Measurements from ENCODE around the gene SPG7. TPM values are rescaled to one million over a fixed set of nuclear protein-coding genes. Genes with fewer than 3 reads are reported as not detected.
A peak's percentile ranks its signal among the peaks of the same experiment; 100 is the strongest.

SPG7 gene
- total and polyA plus RNA-seq, 4 donors: 34.5 to 102 (median 49.5) TPM

DNA sequence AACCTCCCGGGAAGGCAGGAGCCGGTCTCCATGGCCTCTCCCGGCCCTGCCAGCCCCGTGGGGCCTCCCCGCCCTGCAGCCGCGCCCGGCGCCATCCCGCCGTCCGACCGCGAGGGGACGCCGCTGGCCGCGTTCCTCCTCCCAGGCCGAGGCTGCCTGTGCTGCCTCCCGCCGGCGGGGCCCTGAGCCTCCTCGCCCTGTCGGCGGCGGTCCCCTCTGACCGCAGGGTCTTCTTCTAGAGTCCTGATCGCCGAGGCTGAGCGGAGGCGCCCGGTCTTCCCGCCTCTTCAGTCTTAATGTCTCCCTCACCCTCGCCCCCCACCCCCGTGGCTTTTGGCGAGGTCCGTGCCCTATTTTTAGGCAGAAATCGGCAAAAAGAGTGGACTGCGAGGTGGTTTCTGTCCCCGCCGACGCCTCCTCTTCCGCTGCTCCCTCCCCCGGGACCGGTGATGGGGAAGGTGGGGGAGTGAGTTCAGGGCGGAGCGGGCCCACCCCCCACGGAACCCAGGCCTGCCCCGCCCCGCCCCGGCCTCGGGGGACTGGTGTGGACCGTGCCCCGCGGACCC, 66.6 kb downstream of the SPG7 start (continued):
- TF ChIP-seq, protein P1, sequence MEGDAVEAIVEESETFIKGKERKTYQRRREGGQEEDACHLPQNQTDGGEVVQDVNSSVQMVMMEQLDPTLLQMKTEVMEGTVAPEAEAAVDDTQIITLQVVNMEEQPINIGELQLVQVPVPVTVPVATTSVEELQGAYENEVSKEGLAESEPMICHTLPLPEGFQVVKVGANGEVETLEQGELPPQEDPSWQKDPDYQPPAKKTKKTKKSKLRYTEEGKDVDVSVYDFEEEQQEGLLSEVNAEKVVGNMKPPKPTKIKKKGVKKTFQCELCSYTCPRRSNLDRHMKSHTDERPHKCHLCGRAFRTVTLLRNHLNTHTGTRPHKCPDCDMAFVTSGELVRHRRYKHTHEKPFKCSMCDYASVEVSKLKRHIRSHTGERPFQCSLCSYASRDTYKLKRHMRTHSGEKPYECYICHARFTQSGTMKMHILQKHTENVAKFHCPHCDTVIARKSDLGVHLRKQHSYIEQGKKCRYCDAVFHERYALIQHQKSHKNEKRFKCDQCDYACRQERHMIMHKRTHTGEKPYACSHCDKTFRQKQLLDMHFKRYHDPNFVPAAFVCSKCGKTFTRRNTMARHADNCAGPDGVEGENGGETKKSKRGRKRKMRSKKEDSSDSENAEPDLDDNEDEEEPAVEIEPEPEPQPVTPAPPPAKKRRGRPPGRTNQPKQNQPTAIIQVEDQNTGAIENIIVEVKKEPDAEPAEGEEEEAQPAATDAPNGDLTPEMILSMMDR (IDR thresholded peaks at IDR 0.05; ENCODE audit: low read depth, low read length, missing input control): peak; percentile 36
- TF ChIP-seq JUND (IDR thresholded peaks at IDR 0.05) (no peak), YY1 (IDR thresholded peaks at IDR 0.05) (no peak), SP1 (IDR thresholded peaks at IDR 0.05) (no peak), HNF4A (conservative IDR thresholded peaks at IDR 0.05) (no peak), EGR1 (IDR thresholded peaks at IDR 0.05; ENCODE audit: low read depth in 2 of 2) (no peak), GABPA (IDR thresholded peaks at IDR 0.05 in 1 of 2, conservative IDR thresholded peaks at IDR 0.05 in 1 of 2) (no peak), TAF1 (conservative IDR thresholded peaks at IDR 0.05) (no peak), NR2F2 (IDR thresholded peaks at IDR 0.05) (no peak)
- TF ChIP-seq, protein P2, sequence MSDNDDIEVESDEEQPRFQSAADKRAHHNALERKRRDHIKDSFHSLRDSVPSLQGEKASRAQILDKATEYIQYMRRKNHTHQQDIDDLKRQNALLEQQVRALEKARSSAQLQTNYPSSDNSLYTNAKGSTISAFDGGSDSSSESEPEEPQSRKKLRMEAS (IDR thresholded peaks at IDR 0.05): no peak

DNA sequence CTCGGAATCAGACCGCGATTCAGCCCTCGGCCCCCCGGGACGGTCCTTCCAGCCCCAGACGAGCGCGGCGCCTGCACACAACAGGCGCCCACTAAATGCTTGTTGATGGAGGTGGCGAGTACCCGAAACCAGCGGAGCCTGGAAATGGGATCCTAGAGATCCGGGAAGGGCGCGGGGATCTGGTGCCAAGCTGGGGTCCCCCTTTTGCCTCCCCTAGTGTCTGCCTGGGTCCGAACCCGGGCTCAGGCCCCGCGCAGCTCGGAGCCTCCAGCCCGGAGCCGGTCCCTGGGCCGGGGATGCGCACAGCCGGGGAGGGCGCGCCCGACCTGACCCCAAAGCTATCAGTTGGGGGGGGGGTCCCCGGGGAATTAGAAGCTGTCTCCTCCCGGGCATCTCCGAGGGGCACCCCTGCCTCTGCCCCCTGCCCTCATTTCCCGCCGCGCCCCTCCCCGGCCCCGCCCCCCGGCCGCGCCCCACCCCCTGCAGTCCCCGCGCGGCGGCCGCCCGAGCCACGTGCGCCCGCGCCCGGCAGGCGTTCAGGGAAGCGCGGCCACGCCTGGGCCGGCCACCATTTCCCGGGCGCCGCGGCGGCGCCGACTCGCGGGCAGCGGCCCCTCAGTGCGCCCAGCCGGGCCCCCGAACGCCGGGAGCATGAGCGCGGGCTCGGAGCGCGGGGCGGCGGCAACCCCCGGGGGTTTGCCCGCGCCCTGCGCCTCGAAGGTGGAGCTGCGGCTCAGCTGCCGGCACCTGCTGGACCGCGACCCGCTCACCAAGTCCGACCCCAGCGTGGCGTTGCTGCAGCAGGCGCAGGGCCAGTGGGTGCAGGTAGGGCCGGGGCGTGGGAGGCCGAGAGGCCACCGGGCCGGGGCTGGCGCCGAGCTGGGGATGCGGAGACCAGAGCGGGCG, 67.3 kb downstream of the SPG7 start, which contains the start of gene CPNE7:
TSS of gene CPNE7 (plus strand) at position 512 of the 906 bp plus-strand sequence. CDS start at position 652, 140 bp downstream.
- Histone ChIP-seq H3K4me3 (ENCODE audit: low read depth in 1 of 3, low read length in 3 of 3) (peak within 1 kb of the TSS in 1 of 3 donors; percentile 53), H3K27ac (ENCODE audit: low read depth in 1 of 2, low read length in 2 of 2) (no peak within 1 kb of the TSS), H3K27me3 (ENCODE audit: control insufficient read depth in 4 of 4, insufficient read depth in 4 of 4, low read length in 3 of 4) (peaks cover 0 to 3% (median 0%) of the 10 kb centered on the region in 4 donors), H3K9me3 (ENCODE audit: control insufficient read depth in 4 of 4, low read length in 3 of 4) (no peaks in the 10 kb centered on the region), H3K36me3 (ENCODE audit: control insufficient read depth in 4 of 4, insufficient read depth in 3 of 4, low read depth in 1 of 4, low read length in 3 of 4) (no peaks in the 10 kb centered on the region), H3K4me1 (ENCODE audit: control insufficient read depth in 4 of 4, insufficient read depth in 4 of 4, low read length in 3 of 4) (peaks cover 6 to 19% (median 15%) of the 10 kb centered on the region in 4 donors), H3K9ac (ENCODE audit: low read depth in 1 of 2, low read length in 2 of 2) (no peak within 1 kb of the TSS)
- no peak for DNase-seq (ENCODE audit: low spot score)
- TF ChIP-seq, protein P3, sequence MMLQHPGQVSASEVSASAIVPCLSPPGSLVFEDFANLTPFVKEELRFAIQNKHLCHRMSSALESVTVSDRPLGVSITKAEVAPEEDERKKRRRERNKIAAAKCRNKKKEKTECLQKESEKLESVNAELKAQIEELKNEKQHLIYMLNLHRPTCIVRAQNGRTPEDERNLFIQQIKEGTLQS (IDR thresholded peaks at IDR 0.05): no peak
- TF ChIP-seq FOXA2 (IDR thresholded peaks at IDR 0.05) (no peak), HNF4G (IDR thresholded peaks at IDR 0.05) (no peak), YY1 (IDR thresholded peaks at IDR 0.05) (no peak), RXRA (IDR thresholded peaks at IDR 0.05) (no peak), GABPA (IDR thresholded peaks at IDR 0.05 in 1 of 2, conservative IDR thresholded peaks at IDR 0.05 in 1 of 2) (no peak), JUND (IDR thresholded peaks at IDR 0.05) (no peak), RAD21 (IDR thresholded peaks at IDR 0.05) (no peak), NR2F2 (IDR thresholded peaks at IDR 0.05) (no peak), FOXA1 (IDR thresholded peaks at IDR 0.05) (no peak), EGR1 (IDR thresholded peaks at IDR 0.05; ENCODE audit: low read depth in 2 of 2) (no peak), HNF4A (conservative IDR thresholded peaks at IDR 0.05) (no peak), TAF1 (conservative IDR thresholded peaks at IDR 0.05) (no peak), SP1 (IDR thresholded peaks at IDR 0.05) (no peak)
- TF ChIP-seq, protein P2 (IDR thresholded peaks at IDR 0.05): no peak
- TF ChIP-seq, protein P4, sequence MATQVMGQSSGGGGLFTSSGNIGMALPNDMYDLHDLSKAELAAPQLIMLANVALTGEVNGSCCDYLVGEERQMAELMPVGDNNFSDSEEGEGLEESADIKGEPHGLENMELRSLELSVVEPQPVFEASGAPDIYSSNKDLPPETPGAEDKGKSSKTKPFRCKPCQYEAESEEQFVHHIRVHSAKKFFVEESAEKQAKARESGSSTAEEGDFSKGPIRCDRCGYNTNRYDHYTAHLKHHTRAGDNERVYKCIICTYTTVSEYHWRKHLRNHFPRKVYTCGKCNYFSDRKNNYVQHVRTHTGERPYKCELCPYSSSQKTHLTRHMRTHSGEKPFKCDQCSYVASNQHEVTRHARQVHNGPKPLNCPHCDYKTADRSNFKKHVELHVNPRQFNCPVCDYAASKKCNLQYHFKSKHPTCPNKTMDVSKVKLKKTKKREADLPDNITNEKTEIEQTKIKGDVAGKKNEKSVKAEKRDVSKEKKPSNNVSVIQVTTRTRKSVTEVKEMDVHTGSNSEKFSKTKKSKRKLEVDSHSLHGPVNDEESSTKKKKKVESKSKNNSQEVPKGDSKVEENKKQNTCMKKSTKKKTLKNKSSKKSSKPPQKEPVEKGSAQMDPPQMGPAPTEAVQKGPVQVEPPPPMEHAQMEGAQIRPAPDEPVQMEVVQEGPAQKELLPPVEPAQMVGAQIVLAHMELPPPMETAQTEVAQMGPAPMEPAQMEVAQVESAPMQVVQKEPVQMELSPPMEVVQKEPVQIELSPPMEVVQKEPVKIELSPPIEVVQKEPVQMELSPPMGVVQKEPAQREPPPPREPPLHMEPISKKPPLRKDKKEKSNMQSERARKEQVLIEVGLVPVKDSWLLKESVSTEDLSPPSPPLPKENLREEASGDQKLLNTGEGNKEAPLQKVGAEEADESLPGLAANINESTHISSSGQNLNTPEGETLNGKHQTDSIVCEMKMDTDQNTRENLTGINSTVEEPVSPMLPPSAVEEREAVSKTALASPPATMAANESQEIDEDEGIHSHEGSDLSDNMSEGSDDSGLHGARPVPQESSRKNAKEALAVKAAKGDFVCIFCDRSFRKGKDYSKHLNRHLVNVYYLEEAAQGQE (IDR thresholded peaks at IDR 0.05): no peak
- TF ChIP-seq, protein P1 (IDR thresholded peaks at IDR 0.05; ENCODE audit: low read depth, low read length, missing input control): no peak
- TF ChIP-seq, protein P5, sequence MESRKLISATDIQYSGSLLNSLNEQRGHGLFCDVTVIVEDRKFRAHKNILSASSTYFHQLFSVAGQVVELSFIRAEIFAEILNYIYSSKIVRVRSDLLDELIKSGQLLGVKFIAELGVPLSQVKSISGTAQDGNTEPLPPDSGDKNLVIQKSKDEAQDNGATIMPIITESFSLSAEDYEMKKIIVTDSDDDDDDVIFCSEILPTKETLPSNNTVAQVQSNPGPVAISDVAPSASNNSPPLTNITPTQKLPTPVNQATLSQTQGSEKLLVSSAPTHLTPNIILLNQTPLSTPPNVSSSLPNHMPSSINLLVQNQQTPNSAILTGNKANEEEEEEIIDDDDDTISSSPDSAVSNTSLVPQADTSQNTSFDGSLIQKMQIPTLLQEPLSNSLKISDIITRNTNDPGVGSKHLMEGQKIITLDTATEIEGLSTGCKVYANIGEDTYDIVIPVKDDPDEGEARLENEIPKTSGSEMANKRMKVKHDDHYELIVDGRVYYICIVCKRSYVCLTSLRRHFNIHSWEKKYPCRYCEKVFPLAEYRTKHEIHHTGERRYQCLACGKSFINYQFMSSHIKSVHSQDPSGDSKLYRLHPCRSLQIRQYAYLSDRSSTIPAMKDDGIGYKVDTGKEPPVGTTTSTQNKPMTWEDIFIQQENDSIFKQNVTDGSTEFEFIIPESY (IDR thresholded peaks at IDR 0.05): no peak
- 4% methylated on average over 103 of the region's 103 CpGs for WGBS
